HCT116 (cell line): ENCODE results near the gene LRP1B.

ENCODE experiments used
- CEBPB ChIP-seq: IDR thresholded peaks from 2 replicates; pipeline ENCODE4 v1.6.1; 2012; ENCODE audit warnings: low read depth
- CTCF ChIP-seq, 3 experiments: fragments of 200-600 bp in 1 of 3; sonication (generic) in 1 of 3; IDR thresholded peaks in 2 of 3; conservative IDR thresholded peaks in 1 of 3; 2 replicates each; pipeline ENCODE4 v1.5.1; 2012 to 2017; ENCODE audit warnings: low read depth in 2 of 3, low read length in 2 of 3, antibody characterized with exemption in 1 of 3, borderline replicate concordance in 1 of 3, control low read depth in 1 of 3, mild to moderate bottlenecking in 1 of 3, mixed read lengths in 1 of 3, mixed run types in 1 of 3, moderate library complexity in 1 of 3; ENCODE audit not compliant: insufficient read depth in 1 of 3
- EGR1 ChIP-seq: IDR thresholded peaks from 2 replicates; pipeline ENCODE4 v1.6.1; 2012; ENCODE audit warnings: low read depth
- EZH2 ChIP-seq: fragments of 200-600 bp; sonication (generic); IDR thresholded peaks from 2 replicates; pipeline ENCODE4 v1.6.1; 2017; ENCODE audit warnings: antibody characterized with exemption, mixed run types
- EZH2phosphoT487 ChIP-seq: fragments of 200-600 bp; IDR thresholded peaks from 2 replicates; pipeline ENCODE4 v1.6.1; 2018; ENCODE audit warnings: antibody characterized with exemption, borderline replicate concordance
- JUND ChIP-seq: IDR thresholded peaks from 2 replicates; pipeline ENCODE4 v1.6.1; 2012
- MAX ChIP-seq: IDR thresholded peaks from 2 replicates; pipeline ENCODE4 v1.6.1; 2012
- POLR2A ChIP-seq: IDR thresholded peaks from 2 replicates; pipeline ENCODE4 v1.7.0; 2011; ENCODE audit warnings: borderline replicate concordance; ENCODE audit not compliant: insufficient read depth, insufficient read length; ENCODE audit errors: extremely low read depth
- POLR2AphosphoS5 ChIP-seq: IDR thresholded peaks from 2 replicates; pipeline ENCODE4 v1.6.1; 2011; ENCODE audit warnings: mild to moderate bottlenecking, low read depth, low read length, moderate library complexity
- SP1 ChIP-seq: IDR thresholded peaks from 2 replicates; pipeline ENCODE4 v1.6.1; 2012; ENCODE audit warnings: low read depth
- TCF7L2 ChIP-seq: IDR thresholded peaks from 2 replicates; pipeline ENCODE4 v1.7.0; 2011; ENCODE audit warnings: borderline replicate concordance, inconsistent platforms; ENCODE audit not compliant: insufficient read depth, insufficient read length; ENCODE audit errors: extremely low read depth
- YY1 ChIP-seq: IDR thresholded peaks from 2 replicates; pipeline ENCODE4 v1.6.1; 2011; ENCODE audit warnings: low read length, low read depth, moderate library complexity, mild to moderate bottlenecking; ENCODE audit not compliant: insufficient replicate concordance; ENCODE audit errors: extremely low read depth
- ZFX ChIP-seq: fragments of 450-650 bp; IDR thresholded peaks from 2 replicates; pipeline ENCODE4 v1.6.1; 2017
- ZNF274 ChIP-seq: fragments of 200-500 bp; sonication (Bioruptor generic); IDR thresholded peaks from 2 replicates; pipeline ENCODE4 v1.6.1; 2014; ENCODE audit warnings: mild to moderate bottlenecking, low read depth, low read length, inconsistent platforms

- TF ChIP-seq EZH2 = no peak
- TF ChIP-seq CTCF (IDR thresholded peaks at IDR 0.05 in 2 of 3, conservative IDR thresholded peaks at IDR 0.05 in 1 of 3; ENCODE audit: borderline replicate concordance in 1 of 3, insufficient read depth in 1 of 3, low read depth in 2 of 3, low read length in 2 of 3) = no peak
- TF ChIP-seq POLR2A = no peak
- no peak for TF ChIP-seq ZFX
- no peak for TF ChIP-seq EZH2phosphoT487
- no peak for TF ChIP-seq ZNF274
- TF ChIP-seq POLR2AphosphoS5 = no peak
- no peak for TF ChIP-seq EGR1
- no peak for TF ChIP-seq CEBPB
- no peak for TF ChIP-seq SP1
- no peak for TF ChIP-seq TCF7L2
- no peak for TF ChIP-seq MAX
- no peak for TF ChIP-seq YY1
- TF ChIP-seq JUND = no peak
Observed at GRCh38 chr2:141331127-141331526, 799.7 kb downstream of the LRP1B start.
